ACC112 (cell line): ENCODE data around the gene MEGF6.

ENCODE experiments used
- H2AFZ ChIP-seq: fragments of 200-600 bp; sonication (generic); one replicate; pipeline ENCODE4 v1.6.0; 2017; ENCODE audit warnings: antibody characterized with exemption, low read length; ENCODE audit not compliant: unreplicated experiment
- H3K27ac ChIP-seq: fragments of 200-600 bp; sonication (generic); 2 replicates; pipeline ENCODE4 v1.5.1; 2014; ENCODE audit warnings: low read depth, mild to moderate bottlenecking, antibody characterized with exemption, low read length, moderate library complexity
- H3K27me3 ChIP-seq: fragments of 200-600 bp; sonication (generic); 2 replicates; pipeline ENCODE4 v1.6.1; 2014; ENCODE audit warnings: mild to moderate bottlenecking, antibody characterized with exemption, low read length, moderate library complexity, mixed read lengths; ENCODE audit not compliant: insufficient read depth
- H3K36me3 ChIP-seq: fragments of 200-600 bp; sonication (generic); 2 replicates; pipeline ENCODE4 v1.6.1; 2016; ENCODE audit warnings: mild to moderate bottlenecking, antibody characterized with exemption, low read length, moderate library complexity, mixed read lengths; ENCODE audit not compliant: insufficient read depth
- H3K4me1 ChIP-seq: fragments of 200-600 bp; sonication (generic); one replicate; pipeline ENCODE4 v1.6.1; 2016; ENCODE audit warnings: low read length, mixed read lengths; ENCODE audit not compliant: insufficient read depth, unreplicated experiment, control insufficient read depth
- H3K4me3 ChIP-seq: fragments of 200-600 bp; sonication (generic); 2 replicates; pipeline ENCODE4 v1.5.1; 2014; ENCODE audit warnings: mild to moderate bottlenecking, low read depth, low read length
- H3K79me2 ChIP-seq: fragments of 200-600 bp; sonication (generic); one replicate; pipeline ENCODE4 v1.6.0; 2016; ENCODE audit warnings: low read length; ENCODE audit not compliant: control insufficient read depth, unreplicated experiment, insufficient read depth

MEGF6 gene, protein sequence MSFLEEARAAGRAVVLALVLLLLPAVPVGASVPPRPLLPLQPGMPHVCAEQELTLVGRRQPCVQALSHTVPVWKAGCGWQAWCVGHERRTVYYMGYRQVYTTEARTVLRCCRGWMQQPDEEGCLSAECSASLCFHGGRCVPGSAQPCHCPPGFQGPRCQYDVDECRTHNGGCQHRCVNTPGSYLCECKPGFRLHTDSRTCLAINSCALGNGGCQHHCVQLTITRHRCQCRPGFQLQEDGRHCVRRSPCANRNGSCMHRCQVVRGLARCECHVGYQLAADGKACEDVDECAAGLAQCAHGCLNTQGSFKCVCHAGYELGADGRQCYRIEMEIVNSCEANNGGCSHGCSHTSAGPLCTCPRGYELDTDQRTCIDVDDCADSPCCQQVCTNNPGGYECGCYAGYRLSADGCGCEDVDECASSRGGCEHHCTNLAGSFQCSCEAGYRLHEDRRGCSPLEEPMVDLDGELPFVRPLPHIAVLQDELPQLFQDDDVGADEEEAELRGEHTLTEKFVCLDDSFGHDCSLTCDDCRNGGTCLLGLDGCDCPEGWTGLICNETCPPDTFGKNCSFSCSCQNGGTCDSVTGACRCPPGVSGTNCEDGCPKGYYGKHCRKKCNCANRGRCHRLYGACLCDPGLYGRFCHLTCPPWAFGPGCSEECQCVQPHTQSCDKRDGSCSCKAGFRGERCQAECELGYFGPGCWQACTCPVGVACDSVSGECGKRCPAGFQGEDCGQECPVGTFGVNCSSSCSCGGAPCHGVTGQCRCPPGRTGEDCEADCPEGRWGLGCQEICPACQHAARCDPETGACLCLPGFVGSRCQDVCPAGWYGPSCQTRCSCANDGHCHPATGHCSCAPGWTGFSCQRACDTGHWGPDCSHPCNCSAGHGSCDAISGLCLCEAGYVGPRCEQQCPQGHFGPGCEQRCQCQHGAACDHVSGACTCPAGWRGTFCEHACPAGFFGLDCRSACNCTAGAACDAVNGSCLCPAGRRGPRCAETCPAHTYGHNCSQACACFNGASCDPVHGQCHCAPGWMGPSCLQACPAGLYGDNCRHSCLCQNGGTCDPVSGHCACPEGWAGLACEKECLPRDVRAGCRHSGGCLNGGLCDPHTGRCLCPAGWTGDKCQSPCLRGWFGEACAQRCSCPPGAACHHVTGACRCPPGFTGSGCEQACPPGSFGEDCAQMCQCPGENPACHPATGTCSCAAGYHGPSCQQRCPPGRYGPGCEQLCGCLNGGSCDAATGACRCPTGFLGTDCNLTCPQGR (N-terminal part only)

DNA sequence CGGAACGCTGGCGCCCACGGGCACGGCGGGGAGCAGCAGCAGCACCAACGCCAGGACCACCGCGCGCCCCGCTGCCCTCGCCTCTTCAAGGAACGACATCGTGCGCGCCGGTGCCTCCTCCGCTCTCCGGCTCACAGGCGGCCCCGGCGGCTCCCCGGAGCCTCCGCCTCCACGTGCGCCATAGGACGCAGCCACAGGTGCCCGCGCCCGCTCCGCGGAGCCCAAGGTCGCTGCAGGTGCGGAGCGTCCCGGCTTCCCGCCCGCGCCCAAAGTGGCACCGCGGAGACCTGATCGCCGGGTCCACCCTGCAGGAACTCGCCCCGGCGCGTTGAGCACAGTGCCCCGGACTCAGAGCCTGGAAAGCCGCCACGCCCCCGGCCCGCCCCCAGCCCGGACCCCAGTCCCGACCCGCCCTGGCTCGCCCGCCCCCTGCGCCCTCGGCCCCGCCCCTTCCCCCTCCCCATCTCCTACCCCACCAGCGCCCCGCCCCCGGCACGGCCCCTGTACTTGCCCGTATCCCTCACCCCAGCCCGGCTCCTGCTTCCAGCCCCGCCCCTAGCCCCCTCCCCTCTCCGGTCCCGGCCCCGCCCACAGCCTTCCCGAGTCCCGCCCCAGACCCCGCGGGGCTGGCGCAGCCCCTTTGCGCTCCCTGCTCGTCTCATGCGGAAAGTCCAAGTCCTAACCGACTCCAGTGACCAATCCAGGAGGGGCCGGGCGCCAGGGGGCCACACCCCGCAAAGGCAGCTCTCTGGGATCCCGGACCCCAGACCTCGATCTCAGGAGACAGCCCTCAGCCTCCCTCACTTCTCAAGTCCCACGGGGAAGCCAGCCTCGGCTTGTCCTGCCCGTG, at the start of gene MEGF6:
TSS of gene MEGF6 (minus strand) at position 339 of the 850 bp plus-strand sequence. CDS start at position 99, 240 bp downstream.
- no peak within 1 kb of the TSS for H2AFZ ChIP-seq
- H3K4me1 ChIP-seq = peaks cover 11% of the 10 kb centered on the region
- H3K27me3 ChIP-seq = peaks cover 12% of the 10 kb centered on the region; the same call in 1 of the 2 replicates
- H3K36me3 ChIP-seq = no peaks in the 10 kb centered on the region
- H3K27ac ChIP-seq = no peak within 1 kb of the TSS
- no peaks in the 10 kb centered on the region for H3K79me2 ChIP-seq
- peak within 1 kb of the TSS; percentile 71 for H3K4me3 ChIP-seq

DNA sequence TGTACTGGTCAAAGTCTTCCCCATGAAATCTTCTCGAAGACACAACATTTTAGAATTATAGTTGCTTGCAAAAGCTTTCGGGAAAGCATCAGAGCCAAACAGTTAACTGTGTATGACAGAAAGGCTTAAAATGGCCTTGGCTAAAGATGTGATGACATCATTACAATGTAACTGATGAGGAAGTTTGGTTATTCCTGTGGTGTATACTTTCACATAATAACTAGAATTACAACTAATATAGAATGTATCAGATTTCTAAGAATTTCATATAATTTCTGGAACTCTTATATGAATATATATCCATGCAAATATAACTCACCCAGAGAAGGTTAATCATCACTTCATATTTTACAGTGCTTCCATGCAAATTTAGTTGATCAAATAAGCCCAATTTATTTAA, 49.4 kb upstream of the MEGF6 start:
- Histone ChIP-seq H3K4me3 (no peak overlapping the region), H3K79me2 (no peaks in the 10 kb centered on the region), H2AFZ (no peak overlapping the region), H3K27me3 (peaks cover 5% of the 10 kb centered on the region), H3K4me1 (no peaks in the 10 kb centered on the region), H3K36me3 (no peaks in the 10 kb centered on the region), H3K27ac (no peak overlapping the region)

DNA sequence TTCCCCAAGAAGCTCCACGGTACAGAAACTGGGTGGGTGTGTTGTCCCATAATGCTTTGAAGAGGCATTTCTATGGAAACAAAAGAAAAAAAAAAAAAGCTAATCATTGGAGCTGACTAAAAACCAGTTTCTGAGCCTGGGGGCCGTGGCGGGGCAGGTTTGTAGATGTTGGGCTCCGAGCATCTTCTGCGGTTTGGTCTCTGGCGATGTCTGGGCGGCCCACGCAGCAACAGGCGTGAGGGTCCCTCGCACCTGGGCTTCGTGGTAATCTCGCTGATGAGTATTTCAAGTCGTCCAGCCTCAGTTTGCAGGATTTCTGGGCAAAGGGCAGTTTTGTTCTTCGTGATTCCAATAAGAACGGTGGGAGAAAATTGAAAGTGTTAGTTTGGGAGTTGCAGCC, 47.8 kb upstream of the MEGF6 start:
- Histone ChIP-seq H3K27me3 (peaks cover 11% of the 10 kb centered on the region), H3K36me3 (no peaks in the 10 kb centered on the region), H3K79me2 (no peaks in the 10 kb centered on the region), H3K4me3 (no peak overlapping the region), H2AFZ (no peak overlapping the region), H3K4me1 (no peaks in the 10 kb centered on the region), H3K27ac (no peak overlapping the region)

DNA sequence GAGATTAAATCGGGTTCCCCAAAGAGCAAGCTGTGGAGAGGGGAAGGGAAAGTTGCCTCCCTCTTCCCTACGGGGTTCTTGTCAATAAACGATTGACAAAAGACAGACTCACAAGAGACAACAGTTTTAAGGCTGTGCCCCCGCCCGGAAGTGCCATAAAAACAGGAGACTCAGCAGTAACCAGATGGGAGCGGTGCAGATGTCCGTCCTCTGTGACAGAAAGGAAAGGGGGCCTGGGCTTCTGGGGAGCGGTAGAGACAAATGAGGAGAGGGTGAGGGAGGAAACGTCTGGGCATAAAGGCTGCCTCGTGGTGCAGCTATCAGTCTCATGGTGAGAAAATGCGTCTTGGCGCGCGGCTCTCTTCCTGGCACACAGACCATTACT, 46.9 kb upstream of the MEGF6 start:
- H3K79me2 ChIP-seq = no peaks in the 10 kb centered on the region
- H3K4me3 ChIP-seq = no peak overlapping the region
- H3K27me3 ChIP-seq = peaks cover 18% of the 10 kb centered on the region
- no peaks in the 10 kb centered on the region for H3K36me3 ChIP-seq
- H3K4me1 ChIP-seq = no peaks in the 10 kb centered on the region
- no peak overlapping the region for H2AFZ ChIP-seq
- no peak overlapping the region for H3K27ac ChIP-seq

DNA sequence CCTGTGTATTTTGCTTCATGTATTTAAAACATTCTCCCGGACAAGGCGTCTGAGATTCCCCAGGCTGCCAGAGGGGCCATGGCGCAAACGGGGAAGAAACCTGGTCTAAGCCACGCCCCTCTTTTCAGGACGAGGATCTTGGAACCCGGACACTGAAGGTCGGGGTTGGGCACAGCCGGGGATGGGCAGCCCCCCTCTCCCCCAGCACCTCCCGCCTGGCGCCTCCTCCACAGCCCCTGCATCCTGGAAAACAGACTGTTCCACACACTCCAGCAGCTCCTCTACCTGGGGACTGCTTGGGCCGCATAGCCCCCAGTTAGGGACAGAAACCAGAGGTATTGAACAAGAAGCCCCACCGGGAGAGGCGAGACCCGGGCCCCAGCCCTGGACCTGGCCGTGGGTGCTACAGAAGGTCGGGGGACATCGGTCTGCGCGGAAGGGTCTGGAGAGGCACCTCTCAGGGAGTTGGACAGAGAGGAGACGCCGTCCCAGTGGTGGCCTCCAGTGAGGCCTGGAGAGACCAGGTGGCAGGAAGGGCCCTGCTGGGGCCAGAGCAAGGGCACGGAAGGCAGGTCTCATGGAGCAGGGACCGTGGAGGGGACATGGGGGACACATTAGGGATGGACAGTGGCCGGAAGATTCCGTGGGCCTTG, 46.4 kb upstream of the MEGF6 start:
- Histone ChIP-seq H3K27ac (no peak overlapping the region), H3K36me3 (no peaks in the 10 kb centered on the region), H3K79me2 (no peaks in the 10 kb centered on the region), H2AFZ (no peak overlapping the region), H3K4me3 (no peak overlapping the region), H3K4me1 (no peaks in the 10 kb centered on the region), H3K27me3 (peaks cover 24% of the 10 kb centered on the region)

DNA sequence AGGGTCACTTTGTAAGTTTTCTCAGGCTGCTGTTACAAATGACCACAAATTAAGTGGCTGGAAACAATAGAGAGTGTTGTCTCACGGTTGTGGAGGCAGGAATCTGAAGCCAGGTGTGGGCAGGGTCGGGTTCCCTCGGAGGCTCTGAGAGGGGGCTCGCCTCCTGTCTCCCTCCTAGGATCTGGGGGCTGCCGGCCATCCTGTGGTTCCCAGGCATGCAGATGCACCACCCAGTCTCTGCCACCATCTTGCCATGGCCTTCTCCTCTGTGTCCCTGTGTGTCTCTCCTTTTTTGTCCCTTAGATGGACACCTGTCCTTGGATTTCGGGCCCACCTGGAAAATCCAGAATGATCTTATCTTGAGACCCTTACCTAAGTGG, 45.8 kb upstream of the MEGF6 start:
- H3K4me3 ChIP-seq = no peak overlapping the region
- no peaks in the 10 kb centered on the region for H3K36me3 ChIP-seq
- no peak overlapping the region for H3K27ac ChIP-seq
- no peaks in the 10 kb centered on the region for H3K4me1 ChIP-seq
- no peaks in the 10 kb centered on the region for H3K79me2 ChIP-seq
- H3K27me3 ChIP-seq = peaks cover 30% of the 10 kb centered on the region
- H2AFZ ChIP-seq = no peak overlapping the region

DNA sequence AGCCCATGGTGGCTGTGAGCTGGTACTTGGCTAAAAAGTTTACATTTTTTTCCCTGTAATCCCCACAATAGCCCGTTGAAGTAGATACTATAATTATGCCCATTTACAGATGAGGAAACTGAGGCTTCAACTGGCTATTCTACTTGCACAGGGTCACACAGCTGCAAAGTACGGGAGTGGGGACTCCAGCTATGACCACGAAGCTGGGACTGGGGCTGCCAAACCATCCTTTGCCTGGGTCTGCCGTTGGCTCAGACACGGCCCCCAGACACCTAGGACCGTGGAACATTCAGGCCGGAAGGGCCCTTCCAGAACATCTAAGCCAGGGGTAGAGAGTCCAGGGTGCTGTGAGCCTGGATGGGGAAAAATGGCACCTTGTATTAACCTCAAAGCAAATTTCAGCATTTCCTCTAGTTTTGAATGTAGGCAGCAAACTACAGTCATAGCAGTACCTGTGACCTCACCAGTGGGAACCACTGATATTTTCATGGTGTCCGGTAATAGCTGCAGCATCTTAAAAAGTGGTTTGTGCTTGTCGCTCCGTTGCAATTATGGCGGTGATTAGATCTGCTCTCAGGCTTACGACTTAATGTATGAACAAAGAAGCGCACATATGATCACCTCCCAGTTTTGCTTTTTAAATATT, 45.3 kb upstream of the MEGF6 start:
- Histone ChIP-seq H3K27ac (no peak overlapping the region), H3K79me2 (no peaks in the 10 kb centered on the region), H3K36me3 (no peaks in the 10 kb centered on the region), H3K4me1 (no peaks in the 10 kb centered on the region), H3K4me3 (no peak overlapping the region), H2AFZ (no peak overlapping the region), H3K27me3 (peaks cover 35% of the 10 kb centered on the region)

DNA sequence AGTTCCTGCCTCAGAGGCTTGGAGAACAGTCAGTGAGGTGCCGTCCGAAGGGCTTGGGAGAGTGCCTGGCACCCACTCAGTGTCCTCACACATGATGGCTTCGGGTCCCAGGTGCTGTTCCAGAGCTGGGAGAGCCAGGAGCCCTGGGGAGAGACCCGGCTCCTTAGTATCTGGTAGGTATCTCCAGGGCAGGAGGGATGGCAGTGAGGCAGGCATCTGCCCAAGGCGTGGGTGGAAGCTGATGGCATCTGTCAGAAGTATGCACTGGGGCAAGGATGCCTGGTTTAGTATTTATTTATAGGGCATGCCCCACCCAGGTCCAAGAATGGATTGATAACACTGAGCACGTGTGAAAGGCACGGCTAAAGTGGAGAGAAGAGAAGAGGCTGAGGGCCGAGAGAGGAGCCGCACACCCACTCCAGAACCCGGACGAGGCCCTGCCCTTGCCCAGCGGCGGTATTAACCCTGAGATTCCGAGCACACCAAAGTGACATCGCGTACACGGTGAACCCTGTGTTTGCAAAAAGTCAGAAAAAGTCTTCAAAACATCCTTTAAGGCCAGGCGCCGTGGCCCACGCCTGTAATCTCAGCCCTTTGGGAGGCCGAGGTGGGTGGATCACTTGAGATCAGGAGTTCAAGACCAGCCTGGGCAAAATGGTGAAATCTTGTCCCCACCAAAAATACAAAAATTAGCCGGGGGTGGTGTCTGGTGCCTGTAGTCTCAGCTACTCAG, 43.4 kb upstream of the MEGF6 start:
- no peak overlapping the region for H3K4me3 ChIP-seq
- no peaks in the 10 kb centered on the region for H3K36me3 ChIP-seq
- peaks cover 50% of the 10 kb centered on the region for H3K27me3 ChIP-seq
- peaks cover under 1% of the 10 kb centered on the region for H3K79me2 ChIP-seq
- H2AFZ ChIP-seq = no peak overlapping the region
- H3K27ac ChIP-seq = no peak overlapping the region
- no peaks in the 10 kb centered on the region for H3K4me1 ChIP-seq

DNA sequence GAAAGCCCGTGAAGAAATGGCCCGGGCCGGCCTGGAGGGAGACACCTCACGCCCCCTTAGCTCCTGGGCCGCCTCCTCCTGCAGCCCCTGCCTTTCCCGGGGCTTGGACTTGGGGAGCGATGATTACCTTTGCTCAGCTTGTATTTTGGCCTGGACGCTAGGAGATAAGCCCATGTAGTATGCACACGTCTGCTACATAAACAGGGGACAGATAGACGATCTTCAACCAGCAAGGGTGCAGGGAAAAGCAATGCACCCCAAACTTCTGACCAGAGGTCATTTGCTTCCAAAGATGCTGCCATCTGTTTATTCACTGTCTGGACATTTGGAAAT, 41.9 kb upstream of the MEGF6 start:
- H2AFZ ChIP-seq = no peak overlapping the region
- no peak overlapping the region; the same call in 1 of the 2 replicates for H3K4me3 ChIP-seq
- no peaks in the 10 kb centered on the region for H3K36me3 ChIP-seq
- H3K27ac ChIP-seq = no peak overlapping the region
- H3K27me3 ChIP-seq = peaks cover 50% of the 10 kb centered on the region
- peaks cover 5% of the 10 kb centered on the region for H3K4me1 ChIP-seq
- peaks cover 5% of the 10 kb centered on the region for H3K79me2 ChIP-seq
